HepG2 (cell line): Measurements from ENCODE around the gene MGMT.

Source experiments
- POLR2AphosphoS5 ChIP-seq: IDR thresholded peaks from 2 replicates; pipeline ENCODE4 v1.6.1; 2012; ENCODE audit warnings: low read depth, low read length
- TF ChIP-seq, protein P1 (sequence below): sonication (generic); formaldehyde crosslinking; IDR thresholded peaks from 2 replicates; pipeline ENCODE4 v1.5.0; 2020; ENCODE audit warnings: mild to moderate bottlenecking, missing genetic modification reagents, moderate library complexity
- TF ChIP-seq, protein P2 (sequence below): sonication (generic); formaldehyde crosslinking; IDR thresholded peaks from 2 replicates; pipeline ENCODE4 v1.4.0; 2020; ENCODE audit warnings: missing genetic modification reagents, borderline replicate concordance
- TF ChIP-seq, protein P3 (sequence below): sonication (generic); formaldehyde crosslinking; IDR thresholded peaks from 2 replicates; pipeline ENCODE4 v1.4.0; 2020; ENCODE audit warnings: missing genetic modification reagents
- TF ChIP-seq, protein P4 (sequence below): conservative IDR thresholded peaks from 2 replicates; pipeline ENCODE4 v1.6.1; 2018; ENCODE audit warnings: missing genetic modification reagents
- TF ChIP-seq, protein P5 (sequence below): fragments of 450-650 bp; IDR thresholded peaks from 2 replicates; pipeline ENCODE4 v1.6.1; 2017; ENCODE audit warnings: mild to moderate bottlenecking

DNA sequence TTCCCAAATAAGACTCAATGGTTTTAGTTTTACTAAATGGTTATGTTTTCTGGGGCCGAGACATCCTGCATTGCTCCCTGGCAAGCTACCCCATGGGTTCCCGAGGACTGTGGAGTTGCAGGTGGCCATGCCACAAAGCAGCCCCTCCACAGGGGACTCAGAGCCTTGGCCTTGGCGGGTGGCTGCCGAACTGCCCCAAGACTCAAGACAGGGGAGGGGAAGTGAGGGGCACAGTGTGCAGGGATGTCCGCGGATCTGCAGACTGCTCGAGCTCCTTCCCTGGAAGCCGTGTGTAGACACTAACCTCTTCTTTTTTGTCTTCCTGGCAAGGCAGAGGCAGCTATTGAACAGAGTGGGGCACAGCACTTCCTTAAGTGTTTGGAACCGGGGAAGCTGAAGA, 342.4 kb downstream of the MGMT start:
- TF ChIP-seq, protein P1, sequence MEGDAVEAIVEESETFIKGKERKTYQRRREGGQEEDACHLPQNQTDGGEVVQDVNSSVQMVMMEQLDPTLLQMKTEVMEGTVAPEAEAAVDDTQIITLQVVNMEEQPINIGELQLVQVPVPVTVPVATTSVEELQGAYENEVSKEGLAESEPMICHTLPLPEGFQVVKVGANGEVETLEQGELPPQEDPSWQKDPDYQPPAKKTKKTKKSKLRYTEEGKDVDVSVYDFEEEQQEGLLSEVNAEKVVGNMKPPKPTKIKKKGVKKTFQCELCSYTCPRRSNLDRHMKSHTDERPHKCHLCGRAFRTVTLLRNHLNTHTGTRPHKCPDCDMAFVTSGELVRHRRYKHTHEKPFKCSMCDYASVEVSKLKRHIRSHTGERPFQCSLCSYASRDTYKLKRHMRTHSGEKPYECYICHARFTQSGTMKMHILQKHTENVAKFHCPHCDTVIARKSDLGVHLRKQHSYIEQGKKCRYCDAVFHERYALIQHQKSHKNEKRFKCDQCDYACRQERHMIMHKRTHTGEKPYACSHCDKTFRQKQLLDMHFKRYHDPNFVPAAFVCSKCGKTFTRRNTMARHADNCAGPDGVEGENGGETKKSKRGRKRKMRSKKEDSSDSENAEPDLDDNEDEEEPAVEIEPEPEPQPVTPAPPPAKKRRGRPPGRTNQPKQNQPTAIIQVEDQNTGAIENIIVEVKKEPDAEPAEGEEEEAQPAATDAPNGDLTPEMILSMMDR (CRISPR knock-in tag) = no peak
- no peak for TF ChIP-seq POLR2AphosphoS5
- TF ChIP-seq, protein P2, sequence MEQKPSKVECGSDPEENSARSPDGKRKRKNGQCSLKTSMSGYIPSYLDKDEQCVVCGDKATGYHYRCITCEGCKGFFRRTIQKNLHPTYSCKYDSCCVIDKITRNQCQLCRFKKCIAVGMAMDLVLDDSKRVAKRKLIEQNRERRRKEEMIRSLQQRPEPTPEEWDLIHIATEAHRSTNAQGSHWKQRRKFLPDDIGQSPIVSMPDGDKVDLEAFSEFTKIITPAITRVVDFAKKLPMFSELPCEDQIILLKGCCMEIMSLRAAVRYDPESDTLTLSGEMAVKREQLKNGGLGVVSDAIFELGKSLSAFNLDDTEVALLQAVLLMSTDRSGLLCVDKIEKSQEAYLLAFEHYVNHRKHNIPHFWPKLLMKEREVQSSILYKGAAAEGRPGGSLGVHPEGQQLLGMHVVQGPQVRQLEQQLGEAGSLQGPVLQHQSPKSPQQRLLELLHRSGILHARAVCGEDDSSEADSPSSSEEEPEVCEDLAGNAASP (CRISPR knock-in tag) = no peak
- TF ChIP-seq, protein P3, sequence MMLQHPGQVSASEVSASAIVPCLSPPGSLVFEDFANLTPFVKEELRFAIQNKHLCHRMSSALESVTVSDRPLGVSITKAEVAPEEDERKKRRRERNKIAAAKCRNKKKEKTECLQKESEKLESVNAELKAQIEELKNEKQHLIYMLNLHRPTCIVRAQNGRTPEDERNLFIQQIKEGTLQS (CRISPR knock-in tag) = no peak
- TF ChIP-seq, protein P4, sequence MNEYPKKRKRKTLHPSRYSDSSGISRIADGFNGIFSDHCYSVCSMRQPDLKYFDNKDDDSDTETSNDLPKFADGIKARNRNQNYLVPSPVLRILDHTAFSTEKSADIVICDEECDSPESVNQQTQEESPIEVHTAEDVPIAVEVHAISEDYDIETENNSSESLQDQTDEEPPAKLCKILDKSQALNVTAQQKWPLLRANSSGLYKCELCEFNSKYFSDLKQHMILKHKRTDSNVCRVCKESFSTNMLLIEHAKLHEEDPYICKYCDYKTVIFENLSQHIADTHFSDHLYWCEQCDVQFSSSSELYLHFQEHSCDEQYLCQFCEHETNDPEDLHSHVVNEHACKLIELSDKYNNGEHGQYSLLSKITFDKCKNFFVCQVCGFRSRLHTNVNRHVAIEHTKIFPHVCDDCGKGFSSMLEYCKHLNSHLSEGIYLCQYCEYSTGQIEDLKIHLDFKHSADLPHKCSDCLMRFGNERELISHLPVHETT = no peak
- TF ChIP-seq, protein P5, sequence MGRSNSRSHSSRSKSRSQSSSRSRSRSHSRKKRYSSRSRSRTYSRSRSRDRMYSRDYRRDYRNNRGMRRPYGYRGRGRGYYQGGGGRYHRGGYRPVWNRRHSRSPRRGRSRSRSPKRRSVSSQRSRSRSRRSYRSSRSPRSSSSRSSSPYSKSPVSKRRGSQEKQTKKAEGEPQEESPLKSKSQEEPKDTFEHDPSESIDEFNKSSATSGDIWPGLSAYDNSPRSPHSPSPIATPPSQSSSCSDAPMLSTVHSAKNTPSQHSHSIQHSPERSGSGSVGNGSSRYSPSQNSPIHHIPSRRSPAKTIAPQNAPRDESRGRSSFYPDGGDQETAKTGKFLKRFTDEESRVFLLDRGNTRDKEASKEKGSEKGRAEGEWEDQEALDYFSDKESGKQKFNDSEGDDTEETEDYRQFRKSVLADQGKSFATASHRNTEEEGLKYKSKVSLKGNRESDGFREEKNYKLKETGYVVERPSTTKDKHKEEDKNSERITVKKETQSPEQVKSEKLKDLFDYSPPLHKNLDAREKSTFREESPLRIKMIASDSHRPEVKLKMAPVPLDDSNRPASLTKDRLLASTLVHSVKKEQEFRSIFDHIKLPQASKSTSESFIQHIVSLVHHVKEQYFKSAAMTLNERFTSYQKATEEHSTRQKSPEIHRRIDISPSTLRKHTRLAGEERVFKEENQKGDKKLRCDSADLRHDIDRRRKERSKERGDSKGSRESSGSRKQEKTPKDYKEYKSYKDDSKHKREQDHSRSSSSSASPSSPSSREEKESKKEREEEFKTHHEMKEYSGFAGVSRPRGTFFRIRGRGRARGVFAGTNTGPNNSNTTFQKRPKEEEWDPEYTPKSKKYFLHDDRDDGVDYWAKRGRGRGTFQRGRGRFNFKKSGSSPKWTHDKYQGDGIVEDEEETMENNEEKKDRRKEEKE = no peak
